ENCODE results near the gene MBNL2. TPM values are rescaled to one million over a fixed set of nuclear protein-coding genes. Genes with fewer than 3 reads are reported as not detected.
A peak's percentile ranks its signal among the peaks of the same experiment; 100 is the strongest.
"Not testable (repeated sequence)": the region's sequence is repeated elsewhere in the genome, so short reads cannot be mapped to it uniquely, and the experiment has no call there.

Gene MBNL2
- total and polyA plus RNA-seq, 2 of the 13 experiments (the other 11 are each of a cell fraction or from before 2014, with no cell fraction given), result 30.8 to 59.0 TPM

DNA sequence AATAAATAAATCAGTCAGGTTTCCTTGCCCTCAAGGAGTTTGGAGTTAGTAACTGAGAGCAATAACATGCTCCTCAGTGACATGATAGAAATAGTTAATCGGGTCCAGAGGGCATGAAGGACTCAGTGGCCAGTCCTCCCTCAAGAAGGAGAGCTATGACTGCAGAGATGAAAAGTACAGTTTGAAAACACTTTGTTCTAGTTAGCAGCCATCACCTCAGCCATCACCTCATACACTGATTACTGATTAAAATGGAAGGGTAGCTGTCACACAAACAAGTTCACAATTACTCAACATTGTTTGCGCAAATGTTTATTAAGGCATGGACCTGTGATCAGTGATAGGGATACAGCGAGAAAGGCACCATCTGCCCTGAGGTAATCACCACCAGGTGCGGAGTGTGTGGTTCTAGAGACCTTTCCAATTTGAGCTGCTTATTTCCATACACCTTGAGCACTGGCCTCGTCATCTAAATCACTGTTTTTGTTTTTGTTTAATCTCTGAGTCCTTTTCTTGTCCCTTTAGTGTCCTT lies 126.5 kb downstream of the MBNL2 start:
- no peak overlapping the region for H3K27ac ChIP-seq (ENCODE audit: extremely low read length, insufficient read depth, low read length)
- H3K36me3 ChIP-seq (replicated peaks in 1 of 2; ENCODE audit: control insufficient read depth in 1 of 2, insufficient read depth in 2 of 2, low read length in 2 of 2), result peaks cover 27 to 77% of the 10 kb centered on the region in 2 experiments
- H3K9ac ChIP-seq (ENCODE audit: insufficient read depth, low read depth, low read length), result no peak overlapping the region
- ChIA-PET POLR2A (no interaction called here), CTCF (ENCODE audit: low intra/inter-chr PET ratio, low total read pairs) (no interaction called here)
- no peak overlapping the region for H2AFZ ChIP-seq (ENCODE audit: low read length)
- in situ Hi-C loops (cut with HindIII; ENCODE audit: extremely low pct_ligation_motif_present, low pct_unique_long_range_greater_than_20kb), result loop anchor here (5.0 to 10.0 kb wide), 2 partner anchors 124 to 236 kb away; partner anchors contain the start of gene MBNL2
- DNase-seq (ENCODE audit: low spot score), result no peak
- WGBS (ENCODE audit: low lambda C conversion rate), result 97% methylated on average over 5 of the region's 5 CpGs
- TF ChIP-seq SMYD3 (CRISPR knock-in tag; IDR thresholded peaks at IDR 0.05) (no peak), RBM22 (optimal IDR thresholded peaks at IDR 0.05; ENCODE audit: low read length) (peak; percentile 84)
- TF ChIP-seq, protein P1, sequence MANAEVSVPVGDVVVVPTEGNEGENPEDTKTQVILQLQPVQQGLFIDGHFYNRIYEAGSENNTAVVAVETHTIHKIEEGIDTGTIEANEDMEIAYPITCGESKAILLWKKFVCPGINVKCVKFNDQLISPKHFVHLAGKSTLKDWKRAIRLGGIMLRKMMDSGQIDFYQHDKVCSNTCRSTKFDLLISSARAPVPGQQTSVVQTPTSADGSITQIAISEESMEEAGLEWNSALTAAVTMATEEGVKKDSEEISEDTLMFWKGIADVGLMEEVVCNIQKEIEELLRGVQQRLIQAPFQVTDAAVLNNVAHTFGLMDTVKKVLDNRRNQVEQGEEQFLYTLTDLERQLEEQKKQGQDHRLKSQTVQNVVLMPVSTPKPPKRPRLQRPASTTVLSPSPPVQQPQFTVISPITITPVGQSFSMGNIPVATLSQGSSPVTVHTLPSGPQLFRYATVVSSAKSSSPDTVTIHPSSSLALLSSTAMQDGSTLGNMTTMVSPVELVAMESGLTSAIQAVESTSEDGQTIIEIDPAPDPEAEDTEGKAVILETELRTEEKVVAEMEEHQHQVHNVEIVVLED (CRISPR knock-in tag; IDR thresholded peaks at IDR 0.05; ENCODE audit: borderline replicate concordance), result no peak
- H3K4me3 ChIP-seq (replicated peaks in 1 of 3; ENCODE audit: insufficient read depth in 1 of 3, low read depth in 2 of 3, low read length in 3 of 3), result no peak overlapping the region
- H4K20me1 ChIP-seq (ENCODE audit: insufficient read depth, low read length), result no peaks in the 10 kb centered on the region; the same call in none of the 2 replicates
- H3K4me2 ChIP-seq (ENCODE audit: low read depth, low read length), result no peak overlapping the region
- H3K9me3 ChIP-seq (ENCODE audit: low read length), result no peaks in the 10 kb centered on the region
- intact Hi-C loops (cut with micrococcal nuclease; ENCODE audit: unreplicated experiment), result no loop called here
- no TSS peak for BruUV-seq (replicated peaks)
- ATAC-seq, result no peak
- no peaks in the 10 kb centered on the region for H3K79me2 ChIP-seq (ENCODE audit: insufficient read depth, low read length)
- H3K4me1 ChIP-seq (ENCODE audit: insufficient read depth, low read length), result peaks cover 9% of the 10 kb centered on the region
- H3K27me3 ChIP-seq (ENCODE audit: control insufficient read depth in 1 of 2, insufficient read depth in 2 of 2, low read length in 2 of 2), result no peaks in the 10 kb centered on the region
- no peak for FAIRE-seq

- H3K4me3 ChIP-seq (replicated peaks in 1 of 3; ENCODE audit: insufficient read depth in 1 of 3, low read depth in 2 of 3, low read length in 3 of 3); H3K4me2 ChIP-seq (ENCODE audit: low read depth, low read length); H3K9ac ChIP-seq (ENCODE audit: insufficient read depth, low read depth, low read length); intact Hi-C loops (cut with micrococcal nuclease; ENCODE audit: unreplicated experiment); H3K27ac ChIP-seq (ENCODE audit: extremely low read length, insufficient read depth, low read length); in situ Hi-C loops (cut with HindIII; ENCODE audit: extremely low pct_ligation_motif_present, low pct_unique_long_range_greater_than_20kb); H3K4me1 ChIP-seq (ENCODE audit: insufficient read depth, low read length); CTCF ChIA-PET (ENCODE audit: low intra/inter-chr PET ratio, low total read pairs); H4K20me1 ChIP-seq (ENCODE audit: insufficient read depth, low read length); ATAC-seq; H3K9me3 ChIP-seq (ENCODE audit: low read length); DNase-seq (ENCODE audit: low spot score); H2AFZ ChIP-seq (ENCODE audit: low read length); FAIRE-seq; BruUV-seq (replicated peaks); H3K27me3 ChIP-seq (ENCODE audit: control insufficient read depth in 1 of 2, insufficient read depth in 2 of 2, low read length in 2 of 2); H3K79me2 ChIP-seq (ENCODE audit: insufficient read depth, low read length); POLR2A ChIA-PET: not testable (repeated sequence)
- peaks cover 26 to 77% of the 10 kb centered on the region in 2 experiments for H3K36me3 ChIP-seq (replicated peaks in 1 of 2; ENCODE audit: control insufficient read depth in 1 of 2, insufficient read depth in 2 of 2, low read length in 2 of 2)
- WGBS (ENCODE audit: low lambda C conversion rate), result 100% methylated on average over 1 of the region's 1 CpG
Measured at GRCh38 chr13:97352012-97352411, 129.9 kb downstream of the MBNL2 start.
